Retinal pigment epithelial cell (primary cell): ENCODE measurements around the gene CLEC1A.

Source experiments
- DNase-seq: peaks from one replicate; pipeline ENCODE4 v3.0.0-alpha.2; 2010; ENCODE audit warnings: low read depth
- H3K4me3 ChIP-seq: 2 replicates; pipeline ENCODE4 v1.5.1; 2011; ENCODE audit warnings: mild to moderate bottlenecking, low read length, control low read depth, moderate library complexity
- CTCF ChIP-seq: conservative IDR thresholded peaks from 2 replicates; pipeline ENCODE4 v1.5.1; 2011; ENCODE audit warnings: low read depth, low read length, control low read depth, inconsistent platforms

CLEC1A gene

GRCh38 chr12:10072131-10072530 lies 26.7 kb downstream of the CLEC1A start:
- no peak overlapping the region for H3K4me3 ChIP-seq
- TF ChIP-seq CTCF: no peak
- no peak for DNase-seq

- TF ChIP-seq CTCF: no peak
- no peak for DNase-seq
- H3K4me3 ChIP-seq: no peak overlapping the region
Observed at GRCh38 chr12:10070380-10070779, 28.4 kb downstream of the CLEC1A start.

- no peak for DNase-seq
- no peak for TF ChIP-seq CTCF
- no peak overlapping the region for H3K4me3 ChIP-seq
Observed at GRCh38 chr12:10069976-10070375, 28.8 kb downstream of the CLEC1A start.

- H3K4me3 ChIP-seq: no peak overlapping the region
- no peak for DNase-seq
- no peak for TF ChIP-seq CTCF
Observed at GRCh38 chr12:10069099-10069498, 29.7 kb downstream of the CLEC1A start.

- no peak for DNase-seq
- H3K4me3 ChIP-seq: no peak overlapping the region
- TF ChIP-seq CTCF: no peak
Observed at GRCh38 chr12:10068644-10069043, 30.1 kb downstream of the CLEC1A start.

- DNase-seq: no peak
- TF ChIP-seq CTCF: no peak
- no peak overlapping the region for H3K4me3 ChIP-seq
Observed at GRCh38 chr12:10067942-10068341, 30.8 kb downstream of the CLEC1A start.

- DNase-seq: no peak
- no peak for TF ChIP-seq CTCF
- H3K4me3 ChIP-seq: no peak overlapping the region
Observed at GRCh38 chr12:10067264-10067663, 31.5 kb downstream of the CLEC1A start.
